Measurements from ENCODE around the gene DEFB132. TPM values are rescaled to one million over a fixed set of nuclear protein-coding genes. Genes with fewer than 3 reads are reported as not detected.
A peak's percentile ranks its signal among the peaks of the same experiment; 100 is the strongest.

The DEFB132 gene
- total RNA-seq, 4 donors from 2014 or later: 0.66 TPM; not detected in 3

- DNase-seq (ENCODE audit: low spot score in 2 of 2): peak; percentile 75 to 84
- Histone ChIP-seq H3K36me3 (no peaks in the 10 kb centered on the region), H3K4me1 (peaks cover 0 to 46% (median 31%) of the 10 kb centered on the region in 4 donors), H3K27me3 (no peaks in the 10 kb centered on the region), H3K4me3 (peak within 1 kb of the TSS; percentile 84 to 99 (median 92)), H3K27ac (peak within 1 kb of the TSS; percentile 98 to 100 (median 98)), H3K9me3 (no peaks in the 10 kb centered on the region)
- 1% methylated on average over 67 to 92 of the region's 99 CpGs for WGBS, 2 donors
- TF ChIP-seq POLR2A (IDR thresholded peaks at IDR 0.05) (peak; percentile 27 to 71), EP300 (IDR thresholded peaks at IDR 0.05) (peak; percentile 51 to 90), CTCF (IDR thresholded peaks at IDR 0.05) (peak in 2 of 5 experiments; percentile 17 to 47)
Observed at GRCh38 chr20:297098-297924, 39.8 kb downstream of the DEFB132 start, which contains the start of gene ZCCHC3. ZCCHC3 (plus strand) TSS chr20:297570; CDS start chr20:297587, 17 bp downstream.

- no peaks in the 10 kb centered on the region for H3K9me3 ChIP-seq
- peak overlapping the region; percentile 84 to 99 (median 92) for H3K4me3 ChIP-seq
- no peaks in the 10 kb centered on the region for H3K27me3 ChIP-seq
- peak in 1 of 2 donors; percentile 34 for DNase-seq (ENCODE audit: low spot score in 2 of 2)
- H3K27ac ChIP-seq: peak overlapping the region; percentile 98 to 100 (median 98)
- H3K4me1 ChIP-seq: peaks cover 0 to 46% (median 31%) of the 10 kb centered on the region in 4 donors
- WGBS, 2 donors: 0 to 1% methylated on average over 54 to 63 of the region's 75 CpGs
- TF ChIP-seq CTCF (IDR thresholded peaks at IDR 0.05): no peak
- TF ChIP-seq EP300 (IDR thresholded peaks at IDR 0.05): peak in 1 of 2 donors; percentile 74
- no peaks in the 10 kb centered on the region for H3K36me3 ChIP-seq
Observed at GRCh38 chr20:297925-298775, 40.6 kb downstream of the DEFB132 start.

- no peak for DNase-seq (ENCODE audit: low spot score in 2 of 2)
- no peaks in the 10 kb centered on the region for H3K36me3 ChIP-seq
- 3% methylated on average over 15 of the region's 15 CpGs for WGBS, 2 donors
- TF ChIP-seq CTCF (IDR thresholded peaks at IDR 0.05) (no peak), POLR2A (IDR thresholded peaks at IDR 0.05) (no peak), EP300 (IDR thresholded peaks at IDR 0.05) (no peak)
- H3K4me1 ChIP-seq: peaks cover 0 to 46% (median 31%) of the 10 kb centered on the region in 4 donors
- H3K27me3 ChIP-seq: no peaks in the 10 kb centered on the region
- H3K27ac ChIP-seq: peak overlapping the region; percentile 98 to 100 (median 98)
- peak overlapping the region; percentile 84 to 99 (median 92) for H3K4me3 ChIP-seq
- H3K9me3 ChIP-seq: no peaks in the 10 kb centered on the region
Observed at GRCh38 chr20:298776-299391, 41.4 kb downstream of the DEFB132 start.

- 27 to 36% methylated on average over 10 of the region's 10 CpGs for WGBS, 2 donors
- Histone ChIP-seq H3K36me3 (no peaks in the 10 kb centered on the region), H3K4me1 (peaks cover 0 to 46% (median 31%) of the 10 kb centered on the region in 4 donors), H3K27me3 (no peaks in the 10 kb centered on the region), H3K27ac (peak overlapping the region in 2 of 4 donors; percentile 53 to 80), H3K9me3 (no peaks in the 10 kb centered on the region), H3K4me3 (peak overlapping the region in 1 of 4 donors; percentile 96)
- DNase-seq (ENCODE audit: low spot score in 2 of 2): no peak
- no peak for TF ChIP-seq POLR2A (IDR thresholded peaks at IDR 0.05)
- TF ChIP-seq CTCF (IDR thresholded peaks at IDR 0.05): no peak
- no peak for TF ChIP-seq EP300 (IDR thresholded peaks at IDR 0.05)
Observed at GRCh38 chr20:300345-300990, 42.9 kb downstream of the DEFB132 start.

Data from tibial nerve (tissue), 4 donors.